Activated CD4-positive, CD25-positive, alpha-beta regulatory T cell (primary cell): Measurements from ENCODE around the gene LLGL2.
"Not testable (repeated sequence)": the region's sequence is repeated elsewhere in the genome, so short reads cannot be mapped to it uniquely, and the experiment has no call there.

Experiments used
- DNase-seq, 4 experiments: peaks; one replicate each; lab custom pipeline; 2025; lab: John Stamatoyannopoulos, UW

Gene LLGL2

GRCh38 chr17:75507733-75508719, 17.5 kb upstream of the LLGL2 start:
- DNase-seq = no peak

DNA sequence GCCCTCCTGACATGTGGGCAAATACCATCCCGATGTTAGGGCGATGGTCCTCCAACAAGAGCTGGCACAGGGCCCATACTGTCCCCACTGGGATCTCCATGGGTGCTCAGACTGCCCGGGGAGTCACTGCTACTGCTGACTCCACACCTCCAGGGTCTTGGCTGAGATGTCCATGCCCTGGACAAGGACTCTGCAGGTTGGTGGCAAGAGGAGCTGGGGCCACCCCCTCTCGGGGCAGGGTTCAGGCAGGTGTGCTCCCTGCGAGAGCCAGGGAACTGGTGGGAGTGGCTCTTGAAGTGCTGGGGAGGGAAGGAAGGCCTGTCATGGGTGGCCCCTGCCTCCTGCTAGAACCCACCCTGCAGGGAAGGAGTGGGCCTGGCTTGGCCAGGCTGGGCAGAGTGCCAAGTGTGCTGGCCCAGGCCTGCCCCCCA, 16.6 kb upstream of the LLGL2 start:
- DNase-seq = no peak

DNA sequence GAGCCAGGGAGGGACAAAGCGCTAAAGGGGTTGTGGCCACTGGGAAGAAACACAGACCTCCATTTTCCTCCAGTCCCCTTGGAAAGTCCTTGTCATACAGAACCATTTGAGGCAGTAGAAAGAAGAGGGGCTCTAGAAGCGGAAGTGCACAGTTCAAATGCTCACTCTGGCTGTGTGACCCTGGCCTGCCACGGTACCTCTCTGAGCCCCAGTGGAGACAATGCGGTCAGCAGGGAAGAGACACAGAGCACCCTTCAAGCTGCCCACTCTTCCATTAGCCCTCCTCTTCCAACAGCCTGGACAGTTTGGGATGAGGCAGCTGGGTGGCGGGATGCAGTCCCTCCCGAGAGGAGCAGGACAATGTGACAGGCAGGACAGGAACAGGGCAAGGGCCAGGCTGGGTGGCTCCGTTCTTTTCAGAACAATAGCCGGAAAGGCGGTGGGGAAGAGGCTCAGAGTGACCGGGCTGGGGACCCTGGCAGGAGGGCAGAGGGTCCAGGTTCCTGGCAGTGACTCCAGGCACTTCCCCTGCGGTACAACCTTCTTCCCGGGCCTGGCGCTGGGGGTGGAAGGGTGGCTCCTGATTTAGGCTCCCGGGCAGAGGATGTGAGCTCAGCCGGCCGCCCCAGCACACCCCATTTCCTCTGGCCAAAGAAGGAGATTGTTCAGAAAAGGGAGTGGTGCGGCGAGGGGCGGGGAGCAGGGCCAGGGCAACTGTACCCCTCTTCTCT, 15.8 kb upstream of the LLGL2 start:
- DNase-seq = no peak

GRCh38 chr17:75511270-75511609, 14.3 kb upstream of the LLGL2 start:
- DNase-seq = no peak

- DNase-seq = no peak
These were observed 13.6 kb upstream of the LLGL2 start for GRCh38 chr17:75511610-75512575.

DNA sequence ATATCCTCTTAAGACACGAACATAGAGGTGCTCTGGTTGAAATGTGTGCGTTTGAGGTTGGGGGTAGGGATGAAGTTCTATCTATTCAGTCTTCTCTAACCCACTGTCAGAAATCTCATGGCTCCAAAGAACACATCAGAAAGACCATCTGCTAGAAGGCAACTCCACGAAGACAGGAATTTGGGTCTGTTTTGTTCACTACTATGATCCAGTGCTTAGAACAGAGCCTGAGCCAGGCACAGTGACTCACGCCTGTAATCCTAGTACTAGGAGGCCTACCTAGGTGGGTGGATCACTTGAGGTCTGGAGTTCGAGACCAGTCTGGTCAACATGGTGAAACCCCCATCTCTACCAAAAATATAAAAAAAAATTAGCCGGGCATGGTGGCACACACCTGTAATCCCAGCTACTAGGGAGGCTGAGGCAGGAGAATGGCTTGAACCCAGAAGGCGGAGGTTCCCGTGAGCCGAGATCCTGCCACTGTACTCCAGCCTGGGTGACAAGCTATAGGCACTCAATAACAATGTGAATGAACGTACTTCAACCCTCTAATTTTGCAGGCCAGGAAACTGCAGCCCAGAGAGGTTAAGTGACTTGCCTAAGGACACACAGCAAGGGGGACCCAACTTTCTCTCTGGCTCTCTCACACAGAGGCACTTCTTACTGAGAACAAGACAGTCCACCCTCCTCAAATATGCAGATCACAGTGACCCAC, 12.4 kb upstream of the LLGL2 start:
- DNase-seq = no peak

DNA sequence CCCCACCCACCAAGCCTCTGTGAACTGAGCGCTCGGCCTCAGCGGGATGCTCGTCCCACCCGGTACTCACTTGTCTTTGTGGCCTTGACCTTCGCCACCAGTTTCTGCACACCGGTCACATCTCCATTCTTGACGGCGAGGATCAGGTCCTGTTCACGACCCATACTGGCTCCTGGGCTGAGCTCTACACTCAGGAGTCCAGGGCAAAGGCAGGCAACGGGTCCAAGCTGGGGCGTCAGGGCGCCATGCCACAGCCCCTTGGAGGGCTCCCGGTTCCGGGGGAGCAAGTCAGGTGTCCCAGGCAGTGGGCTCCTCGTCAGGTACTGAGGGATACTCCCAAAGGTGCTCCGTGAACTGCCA, 11.9 kb upstream of the LLGL2 start:
- DNase-seq = no peak

DNA sequence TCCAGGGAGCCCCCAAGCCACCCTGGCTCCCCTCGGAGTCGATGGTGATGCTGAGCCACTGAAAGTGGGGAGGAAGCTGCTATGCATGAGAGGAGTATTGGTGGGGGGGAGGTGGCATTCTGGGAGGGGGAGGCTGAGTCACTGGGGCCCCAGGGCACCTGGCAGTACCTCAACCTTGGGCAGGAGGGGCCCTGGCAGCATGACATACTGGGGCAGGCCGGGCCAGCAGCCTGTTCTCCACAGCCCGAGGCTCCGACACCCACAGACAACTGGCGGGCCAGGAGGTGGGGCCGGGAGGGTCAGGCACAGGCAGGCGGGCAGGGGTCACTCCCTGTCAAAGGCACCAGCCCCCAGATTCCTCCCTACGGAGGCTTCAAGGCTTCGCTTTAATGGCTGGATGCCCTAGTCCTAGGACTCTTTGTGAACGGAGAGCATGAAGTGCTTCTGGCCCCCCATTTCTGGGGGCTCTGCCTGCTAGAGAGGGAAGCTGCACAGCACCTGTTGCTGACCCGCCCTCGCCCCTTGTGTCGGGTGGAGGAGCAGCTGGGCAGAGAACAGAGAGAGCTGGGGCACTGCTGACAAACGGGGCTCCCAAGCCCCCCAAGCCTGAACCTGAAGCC, 11.1 kb upstream of the LLGL2 start:
- DNase-seq = no peak

- DNase-seq = no peak
These were observed 10.5 kb upstream of the LLGL2 start for GRCh38 chr17:75514919-75515495.

GRCh38 chr17:75515496-75516254, 9.8 kb upstream of the LLGL2 start, which contains the start of gene CASKIN2:
Gene CASKIN2, minus strand, starts transcription at chr17:75515537. Its CDS starts 1,733 bp downstream, at chr17:75513804.
- peak; percentile 50 to 77 (median 63) for DNase-seq

DNA sequence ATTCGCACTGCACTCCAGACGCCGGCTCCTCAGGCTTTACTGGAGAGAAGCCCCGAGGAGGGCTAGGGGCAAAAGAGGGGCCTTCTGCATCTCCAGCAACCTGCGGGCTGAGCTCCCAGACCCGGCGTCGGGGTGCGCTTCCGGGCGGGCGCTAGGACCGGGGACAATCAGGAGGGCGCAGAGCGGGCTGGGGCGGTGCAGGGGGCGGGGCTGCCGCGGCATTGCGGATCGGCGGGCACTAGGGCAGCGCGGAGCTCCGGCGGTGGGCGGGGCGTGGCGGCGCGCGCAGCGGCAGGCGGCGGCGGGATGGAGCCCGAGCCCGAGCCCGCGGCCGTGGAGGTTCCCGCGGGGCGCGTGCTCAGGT, 9.3 kb upstream of the LLGL2 start, which contains the start of gene TSEN54:
Gene TSEN54, plus strand, starts transcription at position 274 of the 364 bp plus-strand sequence. Its CDS starts 33 bp downstream, at position 307.
- peak; percentile 87 to 95 (median 92) for DNase-seq

GRCh38 chr17:75516619-75517296, 8.7 kb upstream of the LLGL2 start:
- peak in 1 of 4 experiments; percentile 31 for DNase-seq

DNA sequence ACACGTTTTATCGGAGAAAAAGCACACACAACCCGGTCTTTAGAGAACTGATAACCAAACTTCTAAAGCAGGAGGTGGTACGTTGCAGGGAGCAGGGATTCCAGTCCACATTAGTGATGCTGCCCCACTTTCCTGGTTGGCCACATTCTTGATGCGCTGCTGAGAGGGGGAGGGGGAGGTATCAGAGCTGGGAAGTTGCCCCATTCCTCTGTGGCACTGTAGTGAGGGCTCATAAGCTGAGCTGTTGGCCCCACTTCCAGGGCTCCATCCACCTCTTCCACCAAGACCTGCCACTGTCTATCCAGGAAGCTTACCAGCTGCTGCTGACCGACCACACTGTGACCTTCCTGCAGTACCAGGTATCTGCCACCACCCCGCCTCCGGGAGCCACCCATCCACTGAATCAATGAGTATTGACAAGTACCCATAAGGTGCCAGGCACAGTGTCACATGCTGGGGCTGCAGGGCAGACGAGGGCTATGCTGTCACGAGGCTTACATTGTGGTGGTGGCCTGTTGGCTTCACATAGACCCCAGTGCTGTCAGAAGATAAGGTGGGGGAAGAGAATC, 8.1 kb upstream of the LLGL2 start:
- no peak for DNase-seq

DNA sequence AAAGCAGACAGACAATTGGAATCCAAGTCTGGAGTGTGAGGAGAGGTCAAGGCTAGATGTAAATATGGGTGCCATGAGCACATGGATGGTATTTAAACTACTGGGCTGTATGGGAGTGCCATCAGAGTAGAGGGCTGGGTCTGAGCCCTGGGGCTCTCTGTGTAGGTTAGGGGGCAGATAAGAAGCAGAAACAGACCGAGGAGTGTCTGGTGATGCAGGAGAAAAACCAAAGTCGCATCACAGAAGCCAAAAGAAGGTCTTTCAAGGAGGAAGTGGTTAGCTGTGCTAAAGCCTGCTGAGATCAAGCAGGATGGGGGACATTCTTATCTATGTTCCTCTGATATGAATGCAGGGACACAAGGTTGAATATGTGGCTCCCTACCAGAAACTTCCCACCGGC, 7.3 kb upstream of the LLGL2 start:
- DNase-seq = no peak

DNA sequence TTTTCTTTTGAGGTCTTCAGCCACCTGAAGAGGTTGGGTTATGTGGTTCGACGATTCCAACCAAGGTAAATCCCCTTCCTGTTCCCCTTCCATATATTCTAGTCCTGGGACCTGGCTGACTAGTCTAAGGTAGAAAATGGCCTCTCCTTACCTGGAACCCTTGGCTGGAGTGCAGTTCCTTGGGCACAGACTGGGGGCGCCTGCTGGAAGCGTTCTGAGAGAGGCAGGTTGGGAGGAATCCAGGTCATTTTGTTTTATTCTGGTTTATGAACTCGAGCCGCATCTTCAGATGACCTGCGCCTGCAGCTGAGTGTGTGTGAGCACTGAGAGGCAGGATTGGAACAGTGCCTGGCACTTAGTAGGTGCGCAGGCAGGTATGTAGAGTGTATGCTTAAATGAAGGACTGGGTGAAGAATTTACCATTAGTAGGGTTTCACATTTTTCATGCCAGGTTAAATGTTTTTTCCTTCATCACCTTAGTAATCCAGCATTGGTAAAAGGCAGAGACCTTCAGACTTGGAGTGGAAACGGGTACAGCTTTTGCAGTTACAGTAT, 6.4 kb upstream of the LLGL2 start:
- no peak for DNase-seq

- not testable (repeated sequence) for DNase-seq
These were observed 5.1 kb upstream of the LLGL2 start for GRCh38 chr17:75520413-75520812.

DNA sequence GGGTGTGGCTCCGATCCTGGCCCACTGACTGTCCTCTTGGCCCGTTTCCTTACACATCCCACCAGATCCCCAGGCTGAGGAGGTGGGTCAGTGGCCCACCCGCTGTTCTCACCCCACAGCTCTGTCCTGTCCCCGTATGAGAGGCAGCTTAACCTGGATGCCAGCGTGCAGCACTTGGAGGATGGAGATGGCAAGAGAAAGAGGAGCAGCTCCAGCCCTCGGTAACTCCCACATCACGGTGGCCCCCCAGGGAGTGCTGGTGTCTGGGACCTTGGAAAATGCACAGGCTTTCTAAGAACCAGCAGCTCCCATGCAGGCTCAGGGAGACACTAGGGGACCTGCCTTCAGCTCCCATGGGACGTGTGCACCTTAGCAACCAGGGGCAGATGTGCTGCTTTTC, 4.2 kb upstream of the LLGL2 start:
- no peak for DNase-seq
